Dermis microvascular lymphatic vessel endothelial cell (primary cell): ENCODE measurements around the gene ISG20. TPM values are rescaled to one million over a fixed set of nuclear protein-coding genes. Genes with fewer than 3 reads are reported as not detected.

Experiments
- DNase-seq, 2 donors: peaks; one replicate each; pipeline versions ENCODE4 v3.0.0 to v3.0.0-alpha.2; 2010; ENCODE audit warnings: low read depth in 2 of 2
- total RNA-seq: library from RNA; depleted of rRNA; stranded (reverse); fragments of >200 nt; gene quantifications from 2 replicates; pipeline ENCODE4 v1.2.1, GENCODE V29; 2014

ISG20 gene
- total RNA-seq: 29.8 and 36.8 TPM in 2 replicates

- peak; percentile 96 to 98 for DNase-seq
These were observed at the start of gene ISG20 for GRCh38 chr15:88638626-88639372. Gene ISG20 (plus strand): TSS chr15:88639016. CDS start chr15:88639367, 351 bp downstream.

DNA sequence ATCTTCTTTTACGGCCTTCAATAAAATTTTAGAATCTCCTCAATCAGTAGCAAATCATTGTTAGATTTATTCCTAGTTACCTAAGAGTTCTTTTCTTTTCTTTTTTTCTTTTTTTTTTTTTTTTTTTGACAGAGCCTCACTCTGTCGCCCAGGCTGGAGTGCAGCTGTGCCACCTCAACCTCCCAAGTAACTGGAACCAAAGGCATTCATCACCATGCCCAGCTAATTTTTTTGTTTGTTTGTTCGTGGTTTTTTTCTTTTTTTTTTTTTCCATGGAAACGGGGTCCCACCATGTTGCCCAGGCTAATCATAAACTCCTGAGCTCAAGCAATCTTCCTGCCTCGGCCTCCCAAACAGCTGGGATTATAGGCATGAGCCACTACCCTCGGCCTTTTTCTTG lies 48.1 kb upstream of the ISG20 start:
- DNase-seq: no peak

- no peak for DNase-seq
These were observed 47.4 kb upstream of the ISG20 start for GRCh38 chr15:88591384-88591783.

GRCh38 chr15:88603885-88604284 lies 34.9 kb upstream of the ISG20 start:
- DNase-seq: no peak

DNA sequence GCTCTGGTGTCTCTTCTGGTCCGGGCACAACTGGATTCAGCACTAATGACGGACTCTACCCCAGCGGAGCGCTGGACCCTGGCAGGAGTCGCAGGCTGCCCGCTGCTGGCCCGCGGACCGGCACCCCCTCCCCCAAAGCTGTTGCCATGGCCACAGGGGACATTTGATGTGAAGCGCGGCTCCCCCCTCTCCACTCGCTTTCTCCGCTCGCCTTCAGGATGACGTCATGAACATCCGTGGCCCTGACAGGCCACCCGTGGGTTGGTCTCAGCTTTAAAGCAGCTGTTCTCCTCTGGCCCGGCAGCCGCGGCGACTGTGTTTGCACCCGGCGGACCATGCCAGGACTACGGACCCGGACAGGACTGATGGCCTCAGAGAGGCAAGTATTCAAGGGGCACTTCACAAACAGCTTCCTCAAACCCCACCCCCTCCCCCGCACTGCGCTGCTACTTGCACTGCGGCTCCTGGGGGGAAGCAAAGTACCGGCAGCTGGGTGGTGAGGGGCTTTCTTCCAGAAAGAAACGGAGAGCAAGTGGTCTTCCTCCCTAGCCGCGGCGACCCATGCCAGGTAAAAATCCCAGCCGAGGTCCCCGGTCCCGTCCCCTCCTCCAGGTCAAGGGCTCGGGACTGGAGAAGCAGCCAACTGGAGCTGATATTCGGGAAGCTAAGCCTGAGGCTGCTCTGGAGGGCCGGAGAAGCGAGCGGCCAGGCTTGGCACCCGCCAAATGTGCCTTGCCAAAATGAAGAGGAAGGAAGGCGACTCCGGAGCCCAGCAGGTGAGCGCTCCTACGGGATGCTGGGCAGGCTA lies 34.2 kb upstream of the ISG20 start:
- no peak for DNase-seq

GRCh38 chr15:88605189-88606069 lies 33.4 kb upstream of the ISG20 start:
- DNase-seq: peak in 1 of 2 donors; percentile 53

- no peak for DNase-seq
These were observed 32.6 kb upstream of the ISG20 start for GRCh38 chr15:88606070-88606794.

- DNase-seq: no peak
These were observed 30.9 kb upstream of the ISG20 start for GRCh38 chr15:88607951-88608350.

GRCh38 chr15:88608607-88609181 lies 30.1 kb upstream of the ISG20 start:
- DNase-seq: no peak

DNA sequence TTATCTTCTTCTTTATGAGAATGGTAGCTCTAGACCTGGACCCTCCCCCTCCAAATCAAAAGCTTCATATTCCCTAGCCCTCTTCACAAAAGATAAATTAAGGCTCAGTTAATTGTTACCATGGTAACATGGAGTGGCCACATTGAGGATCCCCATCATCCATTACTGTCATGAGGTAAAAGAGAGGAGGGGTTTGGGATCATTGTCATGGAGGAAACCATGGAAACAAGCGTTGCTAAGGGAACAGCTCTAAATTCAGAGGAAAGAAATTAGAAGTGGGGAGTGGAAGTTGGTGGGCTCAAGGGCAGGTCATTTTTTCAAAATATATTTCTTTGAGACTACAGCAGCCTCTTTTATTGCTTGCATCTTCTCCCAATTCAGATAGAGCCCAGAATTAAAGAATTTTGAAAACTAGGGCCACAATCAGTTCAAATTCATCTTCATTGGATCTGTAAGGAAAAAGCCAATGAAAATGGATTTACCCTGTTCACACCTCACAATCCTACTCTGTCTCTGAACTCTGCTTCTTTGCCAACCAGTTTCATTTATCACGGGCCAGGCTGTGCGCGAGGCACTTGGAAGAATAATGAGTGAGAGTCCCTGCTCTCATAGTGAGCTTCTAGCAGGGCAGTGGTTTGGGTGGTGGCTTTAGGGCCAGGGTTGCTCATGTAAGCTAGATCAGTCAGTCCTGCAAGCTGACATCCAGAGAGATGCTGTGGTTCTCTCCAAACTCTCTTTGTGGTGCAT lies 29.3 kb upstream of the ISG20 start:
- no peak for DNase-seq

GRCh38 chr15:88610701-88611231 lies 28.1 kb upstream of the ISG20 start:
- no peak for DNase-seq

GRCh38 chr15:88612186-88612796 lies 26.5 kb upstream of the ISG20 start:
- no peak for DNase-seq

DNA sequence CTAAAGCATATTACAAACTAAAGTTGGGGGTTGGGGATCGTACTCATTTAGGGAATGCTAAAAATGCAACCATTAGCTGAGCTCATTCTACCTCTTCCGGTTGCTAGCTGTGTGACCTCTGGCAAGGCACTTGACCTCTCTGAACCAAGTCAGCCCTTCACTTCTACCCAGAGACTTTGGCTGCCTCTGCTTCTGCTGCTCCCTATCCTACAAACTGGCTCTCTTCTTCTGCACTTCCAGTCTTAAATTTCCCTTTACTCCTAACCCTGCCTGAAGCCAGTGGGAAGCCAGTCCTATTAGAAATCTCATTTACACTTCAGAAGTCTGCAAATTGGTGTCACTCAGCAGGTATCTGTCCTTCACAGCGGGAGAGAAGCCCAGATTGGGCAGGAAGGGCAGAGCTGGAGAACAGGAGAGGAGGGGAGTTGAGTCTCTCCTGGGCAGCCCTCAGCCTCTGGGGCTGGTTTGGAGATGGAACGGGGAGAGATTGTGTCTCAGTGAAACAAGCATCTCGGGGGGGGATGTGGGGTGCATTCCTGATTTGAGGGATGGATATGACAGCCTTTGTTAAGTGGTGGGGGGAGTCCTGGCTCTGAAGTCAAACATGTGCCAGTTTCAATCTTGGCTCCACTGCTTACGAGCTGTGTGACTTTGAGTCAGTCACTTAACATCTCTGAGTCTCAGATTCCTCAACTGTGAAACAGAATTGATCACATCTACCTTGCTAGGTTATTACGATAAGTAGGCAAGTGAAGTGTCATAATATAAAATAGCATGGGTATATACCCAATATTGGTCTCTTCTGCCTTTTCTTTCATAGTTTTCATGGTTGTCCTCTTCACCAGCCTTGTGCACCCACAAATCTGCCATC lies 25.5 kb upstream of the ISG20 start:
- no peak for DNase-seq

DNA sequence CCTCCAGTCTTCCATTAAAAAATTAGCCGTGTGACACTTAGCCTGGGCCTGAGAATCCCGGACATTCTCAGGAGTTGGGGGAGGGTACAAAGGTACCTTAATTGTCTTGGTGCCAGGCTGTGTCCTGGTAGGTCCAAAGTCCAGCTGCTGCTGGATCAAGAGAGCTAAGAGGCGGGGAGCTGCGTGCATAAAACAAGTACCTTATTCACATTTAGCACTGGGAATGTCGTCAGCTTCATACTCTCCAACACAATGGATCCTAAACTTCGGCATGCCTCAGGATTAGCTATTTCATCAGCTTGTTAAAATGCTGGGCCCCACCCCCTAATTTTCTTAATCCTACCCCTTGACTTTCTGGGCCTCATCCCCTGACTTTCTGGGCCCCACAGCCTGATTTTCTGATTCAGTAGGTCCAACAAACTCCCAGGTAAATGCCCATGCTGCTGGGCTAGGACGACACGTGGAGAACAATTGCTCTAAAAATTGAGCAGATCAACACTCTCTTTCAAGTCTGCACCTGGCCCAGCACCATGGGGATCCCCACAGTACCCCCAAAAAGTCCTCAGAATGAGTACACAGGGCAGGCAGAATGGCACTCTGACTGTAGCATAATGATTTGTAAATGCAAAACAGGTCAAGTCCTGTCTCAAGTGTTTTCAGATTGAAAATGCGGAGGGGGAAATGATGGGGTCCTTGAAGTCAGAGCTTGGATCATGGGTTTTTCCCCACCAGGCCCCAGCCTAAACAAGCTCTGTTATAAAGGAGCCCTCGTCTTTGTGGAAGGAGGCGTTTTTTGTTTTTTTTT lies 23.3 kb upstream of the ISG20 start:
- no peak for DNase-seq

DNA sequence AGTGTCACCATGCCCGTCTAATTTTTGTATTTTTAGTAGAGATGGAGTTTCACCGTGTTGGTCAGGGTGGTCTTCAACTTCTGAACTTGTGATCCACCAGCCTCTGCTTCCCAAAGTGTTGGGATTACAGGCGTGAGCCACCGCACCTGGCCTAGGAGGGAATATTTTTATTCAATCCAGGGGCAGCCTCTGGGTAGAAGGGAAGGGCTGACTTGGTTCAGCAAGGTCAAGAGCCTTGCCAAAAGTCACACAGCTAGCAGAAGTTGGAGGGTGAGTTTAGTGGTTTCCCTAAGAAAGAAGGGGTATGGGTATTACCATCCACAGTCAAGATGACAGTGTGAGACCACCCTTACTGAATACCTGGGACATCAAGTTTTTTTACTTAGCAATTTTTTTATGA lies 22.6 kb upstream of the ISG20 start:
- no peak for DNase-seq

DNA sequence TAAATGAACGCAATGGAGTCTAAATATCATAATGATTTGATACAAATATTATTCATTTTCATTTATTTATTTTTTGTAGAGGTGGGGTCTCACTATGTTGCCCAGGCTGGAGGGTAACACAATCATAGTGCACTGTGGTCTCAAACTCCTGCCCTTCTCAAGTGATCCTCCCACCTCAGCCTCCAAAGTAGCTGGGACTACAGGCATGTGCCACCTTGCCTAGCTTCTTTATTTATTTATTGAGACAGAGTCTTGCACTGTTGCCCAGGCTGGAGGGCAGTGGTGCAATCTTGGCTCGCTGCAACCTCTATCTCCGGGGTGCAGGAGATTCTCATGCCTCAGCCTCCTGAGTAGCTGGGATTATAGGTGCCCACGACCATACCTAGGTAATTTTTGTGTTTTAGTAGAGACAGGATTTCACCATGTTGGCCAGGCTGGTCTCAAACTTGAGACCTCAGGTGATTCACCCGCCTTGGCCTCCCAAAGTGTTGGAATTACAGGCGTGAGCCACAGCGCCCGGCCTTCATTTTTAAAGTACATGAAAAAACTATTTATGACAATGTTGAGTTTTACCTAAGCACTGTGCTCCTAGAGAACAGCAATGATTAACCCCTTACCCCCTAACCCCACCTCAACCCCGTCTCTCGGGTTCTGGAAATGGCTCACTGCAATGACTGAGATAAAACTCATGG lies 21.6 kb upstream of the ISG20 start:
- DNase-seq: no peak

- DNase-seq: no peak
These were observed 21.0 kb upstream of the ISG20 start for GRCh38 chr15:88617790-88618189.
